Ecto neural progenitor cell (in vitro differentiated cells): ENCODE measurements around the gene SMTN.
"Not testable (repeated sequence)": the region's sequence is repeated elsewhere in the genome, so short reads cannot be mapped to it uniquely, and the experiment has no call there.

Source experiments
- DNase-seq: peaks from one replicate; pipeline ENCODE4 v3.0.0-alpha.2; 2018; ENCODE audit warnings: low spot score

Gene SMTN

DNA sequence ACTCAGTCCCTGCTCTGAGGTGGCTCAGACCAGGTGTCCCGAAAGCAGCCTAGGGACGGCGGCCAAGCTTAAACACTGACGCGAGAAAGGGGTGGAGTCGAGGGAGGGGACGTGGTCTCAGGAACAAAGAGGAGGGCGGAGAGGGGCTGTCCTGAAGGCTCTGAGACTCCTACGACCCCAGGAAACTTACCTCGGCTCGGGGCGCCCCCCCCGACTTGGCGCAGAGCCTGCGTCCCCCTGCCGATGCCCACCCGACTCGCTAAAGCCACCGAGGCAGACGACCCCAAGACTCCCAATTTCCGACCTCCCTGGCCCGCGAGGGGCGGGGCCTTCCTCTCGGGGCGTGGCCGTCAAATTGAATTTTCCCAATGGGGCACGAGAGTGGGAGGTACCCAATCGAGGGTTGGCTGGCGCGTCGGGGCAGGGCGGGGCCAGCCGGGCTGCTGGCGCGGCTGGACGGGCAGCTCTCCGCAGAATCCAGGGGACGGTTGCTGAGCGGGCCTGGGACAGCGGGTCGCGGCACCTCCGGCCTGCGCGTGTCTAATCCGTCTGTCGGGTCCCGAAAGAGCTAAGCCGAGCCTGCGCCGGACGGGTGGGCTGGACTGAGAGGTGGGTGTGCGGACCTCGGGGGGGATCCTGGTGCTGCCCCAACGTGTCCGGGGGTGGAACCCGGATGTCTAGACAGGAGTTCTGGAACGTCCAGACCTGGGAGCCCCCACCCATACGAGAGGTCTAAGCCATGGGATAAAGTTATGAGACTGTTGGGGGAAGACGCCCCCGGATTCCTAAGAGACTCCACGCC lies at the start of gene SMTN:
Gene SMTN, plus strand, starts transcription at position 471 of the 802 bp plus-strand sequence. CDS start 1,941 bp downstream, outside the sequence.
- DNase-seq, result peak; percentile 96

DNA sequence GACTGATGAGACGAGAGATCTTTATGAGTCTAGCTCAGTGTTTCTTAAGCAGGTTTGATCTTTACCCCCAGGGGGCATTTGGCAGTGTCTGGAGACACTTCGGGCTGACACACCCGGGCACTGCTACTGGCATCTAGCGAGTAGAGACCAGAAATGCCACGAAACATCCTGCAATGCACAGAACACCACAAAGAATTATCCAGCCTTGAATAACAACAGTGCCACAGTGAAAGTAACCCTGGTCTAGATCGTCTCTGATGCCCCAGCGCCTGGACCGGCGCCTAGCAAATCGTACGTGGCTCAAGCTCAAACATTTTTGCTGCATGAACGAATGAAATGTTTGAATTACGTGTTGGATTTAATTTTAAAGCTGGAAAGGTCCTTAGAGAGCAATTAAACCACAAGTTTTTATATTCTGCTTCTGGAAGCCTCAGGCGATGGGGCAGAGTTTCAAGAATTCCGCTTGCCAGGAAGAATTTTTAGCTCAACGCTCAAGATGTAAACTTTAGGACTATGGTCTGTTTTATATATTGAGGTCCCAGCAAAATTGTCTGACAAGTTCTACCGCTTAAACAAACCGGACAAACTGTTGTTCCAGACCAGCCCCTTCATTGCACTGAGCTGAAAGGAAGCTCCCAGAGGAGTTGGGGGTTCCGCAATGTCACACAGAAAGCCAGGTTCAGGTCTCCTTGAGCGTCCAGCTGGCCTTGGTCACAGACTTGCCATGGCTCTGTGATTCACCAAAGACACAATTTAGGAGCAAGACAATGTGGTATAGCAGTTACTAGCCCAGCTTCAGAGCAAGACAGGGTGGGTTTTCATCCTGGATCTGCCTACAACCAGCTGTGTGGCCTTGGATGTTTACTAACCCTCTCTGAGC lies 44.2 kb upstream of the SMTN start:
- no peak for DNase-seq

DNA sequence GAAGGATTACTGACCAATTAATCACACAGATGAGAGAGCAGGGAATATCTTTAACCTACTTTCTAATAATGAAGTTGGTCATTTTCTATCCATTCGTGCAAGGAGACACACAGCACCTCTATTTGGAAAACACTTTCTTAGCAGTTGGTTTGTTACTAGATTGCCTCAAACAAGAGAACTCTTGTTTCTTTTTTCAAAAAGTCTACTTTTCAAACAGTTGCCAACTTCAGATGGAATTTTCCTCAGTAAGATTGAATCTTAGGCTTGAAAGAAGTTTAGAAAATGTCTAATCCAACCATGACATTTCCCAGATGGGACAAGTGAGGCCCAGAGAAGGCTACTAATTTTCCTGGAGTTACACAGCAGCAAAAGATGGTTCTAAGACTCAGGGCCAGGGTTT lies 42.4 kb upstream of the SMTN start:
- no peak for DNase-seq

DNA sequence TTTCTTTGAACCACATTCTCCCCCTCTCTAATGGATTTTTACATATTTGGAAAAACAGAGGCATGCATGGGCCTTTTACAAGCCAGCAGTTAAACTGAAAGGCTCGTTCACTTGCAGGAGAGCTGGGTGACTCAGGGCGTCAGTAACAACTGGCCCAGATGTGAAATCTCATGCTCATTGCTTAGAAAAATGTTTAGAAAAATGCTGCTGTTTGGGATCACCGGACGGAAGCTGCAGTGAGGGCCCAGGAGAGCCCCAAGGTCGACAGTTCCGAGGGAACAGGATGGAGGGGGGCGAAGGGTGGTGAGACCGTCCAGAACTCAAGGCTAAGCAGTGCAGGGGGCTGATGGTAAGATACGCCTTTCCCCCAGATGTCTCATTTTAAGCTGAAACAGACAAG lies 41.7 kb upstream of the SMTN start:
- no peak for DNase-seq

GRCh38 chr22:31040542-31041398 lies 40.3 kb upstream of the SMTN start:
- no peak for DNase-seq

- DNase-seq, result no peak
Observed at GRCh38 chr22:31044262-31044861, 36.8 kb upstream of the SMTN start.

GRCh38 chr22:31045900-31046538 lies 35.1 kb upstream of the SMTN start:
- DNase-seq, result no peak

- DNase-seq, result no peak
Observed at GRCh38 chr22:31046539-31047226, 34.4 kb upstream of the SMTN start.

- no peak for DNase-seq
Observed at GRCh38 chr22:31048570-31048969, 32.5 kb upstream of the SMTN start.

GRCh38 chr22:31049815-31050420 lies 31.2 kb upstream of the SMTN start:
- no peak for DNase-seq

- DNase-seq, result no peak
Observed at GRCh38 chr22:31055117-31055634, 25.9 kb upstream of the SMTN start.

DNA sequence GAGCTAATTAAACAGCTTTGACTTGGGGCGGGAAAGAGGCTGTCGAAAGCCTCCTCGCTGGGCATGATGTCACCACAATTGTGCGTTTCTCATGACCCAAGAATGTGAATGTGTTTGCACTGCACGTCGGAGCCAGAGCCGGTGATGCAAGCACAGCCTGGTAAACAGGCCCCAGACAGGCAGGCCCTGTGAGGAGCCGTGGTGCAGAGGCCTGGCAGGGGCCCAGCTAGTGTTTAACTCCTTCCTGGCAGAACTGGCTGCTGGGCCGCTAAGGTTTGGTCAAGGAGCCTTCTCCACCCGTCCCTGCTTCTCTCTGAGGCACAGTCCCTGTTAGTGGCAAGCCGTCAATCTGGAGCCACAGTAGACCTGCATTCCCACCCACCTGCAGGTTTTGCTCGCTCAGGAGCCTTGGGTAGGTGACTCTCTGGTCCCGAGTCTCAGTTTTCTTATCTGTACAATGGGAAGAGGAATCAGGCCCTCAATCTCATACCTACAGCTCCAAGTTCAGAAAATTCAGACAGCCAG lies 25.4 kb upstream of the SMTN start:
- peak; percentile 60 for DNase-seq

- no peak for DNase-seq
Observed at GRCh38 chr22:31056986-31057599, 24.0 kb upstream of the SMTN start.

DNA sequence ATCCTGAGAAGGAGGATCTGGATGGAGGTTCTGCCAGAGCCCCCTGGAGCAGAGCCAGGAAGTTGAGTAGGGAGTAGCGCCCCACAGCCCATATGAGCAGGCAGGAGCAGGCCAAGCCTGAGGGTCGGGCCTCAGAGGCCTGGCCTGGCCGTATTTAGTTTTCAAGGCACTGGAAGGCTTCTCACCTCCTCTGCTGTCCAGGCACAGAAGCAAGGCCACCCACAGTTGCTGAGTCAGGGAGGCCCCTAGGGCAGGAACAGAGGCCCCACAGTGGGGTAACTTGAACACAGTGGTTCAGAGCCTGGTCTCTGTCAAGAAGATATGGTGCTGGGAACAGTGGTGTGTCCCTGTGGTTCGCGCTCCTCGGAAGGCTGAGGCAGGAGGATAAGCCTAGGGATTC lies 21.5 kb upstream of the SMTN start:
- not testable (repeated sequence) for DNase-seq

DNA sequence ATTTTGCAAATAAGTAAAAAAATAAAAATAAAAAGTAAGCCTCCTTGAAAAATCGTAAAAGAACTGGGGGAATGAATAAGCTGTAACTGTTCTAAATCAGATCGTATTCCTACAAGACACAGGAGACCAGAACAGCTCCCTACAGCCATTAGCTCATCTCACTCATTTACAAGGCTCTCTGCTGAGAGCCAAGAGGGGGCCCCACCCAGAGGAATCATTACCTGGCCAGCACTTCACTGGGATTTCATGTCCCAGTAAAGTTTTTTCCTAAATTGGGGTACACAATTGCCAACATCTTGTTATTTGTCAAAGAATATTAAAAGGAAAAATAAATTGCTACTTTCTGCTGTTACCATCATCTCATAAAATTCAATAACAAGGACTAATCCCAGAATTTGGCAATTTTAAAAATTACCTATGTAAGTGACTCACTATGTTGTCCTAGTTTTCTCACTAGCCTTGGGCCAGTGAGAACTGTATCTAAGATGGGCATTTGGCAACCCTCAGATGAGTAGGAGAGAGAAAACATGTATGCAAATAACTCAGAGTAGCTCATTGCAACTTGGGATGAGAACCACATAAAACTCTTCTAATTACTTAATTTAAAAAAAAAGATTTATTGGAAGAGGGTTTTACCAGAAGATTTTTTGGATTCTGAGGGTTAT lies 18.4 kb upstream of the SMTN start:
- no peak for DNase-seq

DNA sequence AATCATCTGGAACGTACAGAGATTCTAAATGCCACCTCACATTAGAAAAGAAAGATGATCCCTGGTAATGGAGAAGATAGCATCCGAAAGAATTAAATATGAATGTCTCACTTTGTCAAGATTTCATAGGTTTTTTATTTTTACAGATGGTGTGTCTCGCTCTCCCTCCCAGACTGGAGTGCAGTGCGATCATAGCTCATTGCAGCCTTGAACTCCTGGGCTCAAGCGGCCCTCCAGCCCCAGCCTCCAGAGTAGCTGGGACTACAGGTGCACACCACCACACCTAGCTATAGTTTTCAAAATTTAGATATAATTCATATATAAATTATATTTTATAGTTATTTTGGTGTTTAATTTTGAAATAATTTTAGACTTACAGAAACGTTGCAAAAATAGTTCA lies 16.7 kb upstream of the SMTN start:
- DNase-seq, result no peak

GRCh38 chr22:31068970-31069369 lies 12.1 kb upstream of the SMTN start:
- DNase-seq, result no peak

DNA sequence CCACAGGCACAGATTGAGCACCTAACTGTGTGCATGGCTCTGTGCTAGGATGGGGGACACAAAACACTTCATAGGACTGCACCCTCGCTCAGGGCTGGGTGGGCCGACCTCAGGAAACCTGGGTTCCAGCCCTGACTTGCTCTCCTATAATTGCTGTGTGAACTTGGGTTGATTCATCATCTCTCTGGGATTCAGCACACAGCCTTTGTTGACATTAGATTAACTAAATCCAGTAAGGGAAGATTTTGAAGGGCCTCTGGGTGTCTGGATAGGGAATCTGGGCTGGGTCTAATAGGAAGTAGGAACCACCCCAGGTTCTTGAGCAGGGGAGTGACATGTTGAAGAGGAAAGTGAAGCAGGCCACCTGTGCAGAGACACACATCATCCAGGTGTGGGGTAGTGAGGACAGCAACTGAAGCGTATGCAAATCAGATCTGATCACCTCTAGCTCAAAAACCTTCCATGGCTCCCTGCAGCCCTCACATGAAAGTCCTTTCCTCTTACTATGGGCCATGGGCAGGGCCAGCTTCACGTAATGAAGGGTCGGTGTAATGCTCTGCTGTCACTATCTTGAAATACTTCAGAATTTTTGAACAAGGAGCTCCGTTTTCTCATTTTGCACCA lies 11.3 kb upstream of the SMTN start:
- DNase-seq, result not testable (repeated sequence)
